ENCODE results near the gene PFKP. TPM values are rescaled to one million over a fixed set of nuclear protein-coding genes. Genes with fewer than 3 reads are reported as not detected.

The PFKP gene
- total RNA-seq, 1 donor from 2014 or later = 23.5 TPM

GRCh38 chr10:3077940-3078630, 10.7 kb downstream of the PFKP start:
- DNase-seq (no peak), ATAC-seq (no peak)
- no peaks in the 10 kb centered on the region for H3K4me1 ChIP-seq
- H3K27ac ChIP-seq = no peak overlapping the region
- no peaks in the 10 kb centered on the region for H3K36me3 ChIP-seq
- H3K27me3 ChIP-seq (ENCODE audit: low read depth) = no peaks in the 10 kb centered on the region
- H3K9me3 ChIP-seq = no peaks in the 10 kb centered on the region
- TF ChIP-seq, protein P1, sequence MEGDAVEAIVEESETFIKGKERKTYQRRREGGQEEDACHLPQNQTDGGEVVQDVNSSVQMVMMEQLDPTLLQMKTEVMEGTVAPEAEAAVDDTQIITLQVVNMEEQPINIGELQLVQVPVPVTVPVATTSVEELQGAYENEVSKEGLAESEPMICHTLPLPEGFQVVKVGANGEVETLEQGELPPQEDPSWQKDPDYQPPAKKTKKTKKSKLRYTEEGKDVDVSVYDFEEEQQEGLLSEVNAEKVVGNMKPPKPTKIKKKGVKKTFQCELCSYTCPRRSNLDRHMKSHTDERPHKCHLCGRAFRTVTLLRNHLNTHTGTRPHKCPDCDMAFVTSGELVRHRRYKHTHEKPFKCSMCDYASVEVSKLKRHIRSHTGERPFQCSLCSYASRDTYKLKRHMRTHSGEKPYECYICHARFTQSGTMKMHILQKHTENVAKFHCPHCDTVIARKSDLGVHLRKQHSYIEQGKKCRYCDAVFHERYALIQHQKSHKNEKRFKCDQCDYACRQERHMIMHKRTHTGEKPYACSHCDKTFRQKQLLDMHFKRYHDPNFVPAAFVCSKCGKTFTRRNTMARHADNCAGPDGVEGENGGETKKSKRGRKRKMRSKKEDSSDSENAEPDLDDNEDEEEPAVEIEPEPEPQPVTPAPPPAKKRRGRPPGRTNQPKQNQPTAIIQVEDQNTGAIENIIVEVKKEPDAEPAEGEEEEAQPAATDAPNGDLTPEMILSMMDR (IDR thresholded peaks at IDR 0.05) = no peak
- intact Hi-C loops (cut with DNase I) = no loop called here
- no peak overlapping the region for H3K4me3 ChIP-seq

DNA sequence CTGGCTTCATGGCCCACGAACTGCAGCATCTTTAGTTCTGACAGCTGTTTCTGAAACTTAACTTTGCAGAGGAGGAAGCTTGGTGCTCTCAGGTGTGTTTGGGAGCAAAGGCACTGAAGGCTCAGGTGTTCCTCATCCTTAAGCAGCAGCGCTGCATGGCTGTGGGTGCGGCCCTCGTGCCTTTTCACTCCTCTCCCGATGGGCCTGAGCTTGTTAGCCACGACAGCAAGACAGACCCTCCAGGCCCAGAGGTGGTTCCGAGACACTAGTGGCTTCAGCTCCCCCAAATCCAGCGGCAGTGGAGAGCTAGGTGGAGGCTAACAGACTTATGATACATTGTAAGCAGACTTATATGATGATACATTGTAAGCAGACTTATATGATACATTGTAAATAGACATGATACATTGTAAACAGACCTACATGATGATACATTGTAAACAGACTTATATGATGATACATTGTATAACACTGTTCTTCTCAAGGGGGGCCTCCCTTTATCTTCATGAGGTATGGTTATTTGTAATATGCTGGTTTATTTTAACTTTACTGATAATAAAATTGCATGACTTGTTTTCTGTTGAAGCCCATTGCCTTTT, 14.1 kb downstream of the PFKP start:
- no peak for DNase-seq
- intact Hi-C loops (cut with DNase I) = no loop called here
- no peaks in the 10 kb centered on the region for H3K9me3 ChIP-seq
- H3K4me3 ChIP-seq = no peak overlapping the region
- no peak overlapping the region for H3K27ac ChIP-seq
- TF ChIP-seq, protein P1 (IDR thresholded peaks at IDR 0.05) = no peak
- H3K36me3 ChIP-seq = no peaks in the 10 kb centered on the region
- H3K27me3 ChIP-seq (ENCODE audit: low read depth) = no peaks in the 10 kb centered on the region
- ATAC-seq = no peak
- H3K4me1 ChIP-seq = no peaks in the 10 kb centered on the region

GRCh38 chr10:3082290-3082689, 14.9 kb downstream of the PFKP start:
- TF ChIP-seq, protein P1 (IDR thresholded peaks at IDR 0.05) = no peak
- DNase-seq = no peak
- ATAC-seq = no peak
- no peaks in the 10 kb centered on the region for H3K4me1 ChIP-seq
- no peaks in the 10 kb centered on the region for H3K9me3 ChIP-seq
- intact Hi-C loops (cut with DNase I) = no loop called here
- H3K27me3 ChIP-seq (ENCODE audit: low read depth) = no peaks in the 10 kb centered on the region
- H3K36me3 ChIP-seq = no peaks in the 10 kb centered on the region
- H3K4me3 ChIP-seq = no peak overlapping the region
- H3K27ac ChIP-seq = no peak overlapping the region

GRCh38 chr10:3085785-3086567, 18.6 kb downstream of the PFKP start:
- H3K36me3 ChIP-seq = no peaks in the 10 kb centered on the region
- H3K4me3 ChIP-seq = no peak overlapping the region
- no peak for ATAC-seq
- intact Hi-C loops (cut with DNase I) = no loop called here
- no peak for DNase-seq
- H3K9me3 ChIP-seq = no peaks in the 10 kb centered on the region
- H3K27ac ChIP-seq = no peak overlapping the region
- TF ChIP-seq, protein P1 (IDR thresholded peaks at IDR 0.05) = no peak
- H3K4me1 ChIP-seq = no peaks in the 10 kb centered on the region
- no peaks in the 10 kb centered on the region for H3K27me3 ChIP-seq (ENCODE audit: low read depth)

DNA sequence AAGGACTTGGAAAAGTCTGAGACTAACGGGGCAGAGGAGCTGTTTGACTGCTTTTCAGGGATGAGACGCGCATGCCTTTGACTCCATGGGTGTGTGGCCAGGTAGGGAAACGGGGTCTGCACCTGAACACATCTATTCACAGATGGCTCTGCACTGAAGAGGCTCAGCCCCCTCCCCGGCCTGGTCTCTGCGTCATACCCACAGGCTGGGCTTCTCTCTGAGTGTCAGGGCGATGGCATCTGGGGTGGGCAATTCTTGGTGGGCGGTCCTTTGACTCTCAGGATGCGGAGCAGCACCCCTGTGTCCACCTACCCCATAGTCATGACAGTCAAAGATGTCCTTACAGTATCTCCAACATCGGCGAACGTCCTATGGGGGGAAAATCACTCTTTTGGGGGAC, 23.0 kb downstream of the PFKP start:
- ATAC-seq = no peak
- no peak overlapping the region for H3K4me3 ChIP-seq
- H3K27me3 ChIP-seq (ENCODE audit: low read depth) = no peaks in the 10 kb centered on the region
- no peaks in the 10 kb centered on the region for H3K9me3 ChIP-seq
- no peak for DNase-seq
- H3K36me3 ChIP-seq = no peaks in the 10 kb centered on the region
- TF ChIP-seq, protein P1 (IDR thresholded peaks at IDR 0.05) = no peak
- H3K4me1 ChIP-seq = peaks cover 19% of the 10 kb centered on the region
- no peak overlapping the region for H3K27ac ChIP-seq
- intact Hi-C loops (cut with DNase I) = no loop called here

Measured in lower lobe of right lung (tissue), 2 donors.